Activated CD4-positive, CD25-positive, alpha-beta regulatory T cell treated with anti-CD3 and anti-CD28 coated beads, Interleukin-2, amount 50 U/mL, for 16 hours (primary cell): ENCODE measurements around the gene SCN1B.

Source experiments
- DNase-seq: peaks from one replicate; pipeline ENCODE4 v3.0.0-alpha.2; 2020; ENCODE audit warnings: low read depth, low spot score

The SCN1B gene

DNA sequence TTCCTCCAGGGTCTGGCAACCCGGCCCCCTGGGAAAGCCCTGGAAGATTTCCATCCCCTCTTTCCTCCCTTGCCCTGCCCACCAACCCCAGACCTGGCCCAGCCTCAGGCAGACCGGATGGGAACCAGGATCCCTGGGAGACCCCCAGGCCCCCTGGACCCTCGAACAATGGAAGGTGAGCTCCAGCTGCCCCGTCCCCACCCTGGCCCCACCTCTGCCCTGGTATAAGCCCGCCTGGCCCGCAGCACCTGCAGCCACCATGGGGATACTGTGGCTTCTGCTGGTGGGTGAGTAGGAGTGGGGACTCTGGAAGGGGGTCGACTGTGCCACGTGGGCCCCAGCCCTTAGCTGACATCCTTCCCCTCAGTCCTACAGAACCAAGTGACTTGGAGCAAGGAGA, 43.7 kb downstream of the SCN1B start:
- DNase-seq = no peak

DNA sequence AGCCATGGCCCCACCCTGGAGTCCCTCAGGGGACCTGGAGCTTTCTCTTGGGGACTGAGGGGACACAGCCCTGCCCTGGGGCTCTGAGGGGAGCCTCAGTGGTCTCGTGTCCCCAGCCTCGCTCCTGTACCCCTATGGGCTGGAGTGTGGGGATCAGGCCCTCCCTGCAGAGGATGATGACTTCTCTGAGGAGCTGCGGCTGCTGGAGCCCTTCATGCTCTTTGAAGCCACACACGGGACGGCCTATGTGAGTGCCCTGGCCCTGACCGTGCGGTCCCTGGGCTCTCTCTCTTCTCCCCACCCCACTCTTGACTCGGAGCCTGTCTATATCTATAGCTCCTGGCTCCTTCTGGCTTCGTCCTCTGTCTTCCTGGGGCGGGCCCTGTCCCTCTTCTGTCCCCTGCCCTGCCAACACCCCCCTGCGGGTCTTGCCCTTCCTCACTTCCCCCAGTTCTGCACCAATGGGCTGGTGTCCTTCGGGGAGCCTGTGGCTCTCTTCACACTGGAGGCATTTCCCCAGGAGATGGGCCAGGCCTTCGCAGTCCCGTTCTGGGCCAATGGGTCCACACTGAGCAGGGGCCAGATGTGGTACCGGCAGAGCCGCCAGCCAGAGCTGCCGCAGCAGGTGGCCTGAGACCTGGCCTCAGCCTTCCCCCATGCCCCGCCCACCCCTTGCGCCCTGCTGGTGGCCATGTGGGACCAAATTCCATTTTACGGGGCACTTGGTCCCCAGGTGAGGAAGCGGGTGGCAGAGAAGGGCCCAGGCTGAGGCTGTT, 44.3 kb downstream of the SCN1B start:
- DNase-seq = no peak

DNA sequence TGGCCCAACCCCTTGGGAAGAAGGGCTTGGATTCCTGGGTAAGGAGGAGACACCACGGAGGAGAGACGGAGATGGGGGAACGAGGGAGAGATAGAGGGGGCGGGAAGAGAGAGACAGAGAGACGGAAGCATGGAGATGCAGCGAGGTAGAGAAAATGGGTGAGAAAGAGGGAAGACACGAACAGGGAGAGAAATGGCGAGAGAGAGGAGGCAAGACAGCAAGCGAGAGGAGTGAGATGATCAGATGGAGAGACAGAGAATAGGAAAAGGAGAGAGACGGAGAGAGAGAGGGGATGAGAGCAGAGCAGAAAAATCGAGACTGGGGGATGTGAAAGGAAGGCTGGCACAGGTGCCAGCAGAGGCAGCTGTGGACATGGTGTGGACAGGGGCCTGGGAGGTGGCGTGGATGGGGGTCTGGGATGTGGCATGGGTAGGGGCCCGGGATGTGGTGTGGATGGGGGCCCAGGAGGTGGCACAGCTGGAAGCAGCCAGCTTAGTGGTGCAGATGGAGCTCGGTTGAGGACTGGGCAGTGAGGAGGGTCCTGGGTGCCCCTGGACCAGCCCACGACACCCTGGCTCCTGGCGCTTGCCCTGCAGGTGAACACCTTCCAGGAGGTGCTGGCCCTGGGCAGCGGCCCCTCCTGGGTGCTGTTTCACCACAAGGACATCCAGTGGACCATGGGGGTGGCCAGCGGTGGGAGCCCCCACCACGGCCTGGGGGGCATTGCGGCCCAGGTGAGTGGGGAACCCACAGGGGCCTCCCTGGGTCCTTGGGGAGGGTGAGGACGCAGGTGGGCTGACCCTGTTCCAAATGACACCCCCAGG, 45.1 kb downstream of the SCN1B start:
- no peak for DNase-seq

GRCh38 chr19:35076026-35076370, 45.7 kb downstream of the SCN1B start:
- DNase-seq = no peak

GRCh38 chr19:35076657-35077056, 46.4 kb downstream of the SCN1B start:
- no peak for DNase-seq

DNA sequence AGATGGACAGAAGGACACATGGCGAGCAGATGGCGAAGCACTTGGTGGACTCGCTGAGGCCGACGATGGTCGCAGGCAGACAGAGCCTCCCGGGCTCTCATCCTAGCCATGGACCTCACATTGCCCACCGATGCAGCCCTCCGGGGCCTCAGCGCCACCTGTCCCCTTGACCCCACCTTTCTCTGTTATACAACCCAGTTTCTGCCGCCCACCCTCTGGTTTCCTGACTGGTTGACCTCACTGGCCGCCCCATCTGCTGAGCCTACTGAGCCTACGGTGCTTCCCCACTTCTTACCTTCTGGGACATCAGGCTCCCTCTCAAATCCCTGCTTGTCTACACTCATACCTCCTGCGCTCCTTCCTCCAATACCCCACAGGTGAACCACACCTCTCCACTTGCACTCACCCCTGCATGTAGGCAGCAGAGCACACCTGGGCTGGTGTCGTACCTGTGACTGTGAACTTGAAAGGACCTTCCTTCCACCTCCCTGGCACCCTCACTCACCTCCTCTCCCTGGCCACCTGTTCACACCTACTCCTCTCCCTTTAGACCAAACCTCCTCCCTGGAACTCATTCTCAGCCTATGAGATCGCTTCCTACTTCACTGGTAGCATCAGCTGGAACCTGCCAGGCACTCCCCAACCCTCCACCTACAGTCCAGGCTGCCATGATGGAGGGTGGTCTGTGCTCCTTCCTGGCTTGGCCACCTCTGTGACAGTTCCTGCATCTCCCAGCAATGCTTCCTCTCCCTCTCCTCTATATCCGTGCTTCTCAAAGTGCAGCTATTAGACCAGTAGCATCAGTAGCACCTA, 47.3 kb downstream of the SCN1B start:
- DNase-seq = no peak

- DNase-seq = no peak
Observed at GRCh38 chr19:35079826-35080225, 49.6 kb downstream of the SCN1B start.

GRCh38 chr19:35080613-35081170, 50.4 kb downstream of the SCN1B start:
- no peak for DNase-seq

DNA sequence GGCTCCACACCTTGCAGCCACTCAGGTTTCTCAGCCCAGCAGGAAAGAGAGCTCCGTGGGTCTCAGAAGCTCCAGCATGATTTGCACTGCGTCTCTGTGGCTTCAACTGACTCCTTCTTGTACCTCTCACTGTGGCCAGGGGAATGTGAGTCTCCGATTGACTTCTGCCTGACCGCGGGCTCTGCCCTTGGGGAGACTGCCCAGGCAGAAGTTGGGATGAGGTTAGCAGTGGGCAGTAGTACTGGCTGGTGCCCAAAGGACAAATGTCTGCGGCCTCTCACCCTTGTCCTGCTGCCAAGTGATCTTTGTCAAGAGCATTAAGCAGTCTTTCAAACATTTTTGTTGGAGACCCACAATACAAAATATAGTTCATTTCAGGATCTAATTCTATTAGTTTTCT, 50.9 kb downstream of the SCN1B start:
- DNase-seq = no peak

DNA sequence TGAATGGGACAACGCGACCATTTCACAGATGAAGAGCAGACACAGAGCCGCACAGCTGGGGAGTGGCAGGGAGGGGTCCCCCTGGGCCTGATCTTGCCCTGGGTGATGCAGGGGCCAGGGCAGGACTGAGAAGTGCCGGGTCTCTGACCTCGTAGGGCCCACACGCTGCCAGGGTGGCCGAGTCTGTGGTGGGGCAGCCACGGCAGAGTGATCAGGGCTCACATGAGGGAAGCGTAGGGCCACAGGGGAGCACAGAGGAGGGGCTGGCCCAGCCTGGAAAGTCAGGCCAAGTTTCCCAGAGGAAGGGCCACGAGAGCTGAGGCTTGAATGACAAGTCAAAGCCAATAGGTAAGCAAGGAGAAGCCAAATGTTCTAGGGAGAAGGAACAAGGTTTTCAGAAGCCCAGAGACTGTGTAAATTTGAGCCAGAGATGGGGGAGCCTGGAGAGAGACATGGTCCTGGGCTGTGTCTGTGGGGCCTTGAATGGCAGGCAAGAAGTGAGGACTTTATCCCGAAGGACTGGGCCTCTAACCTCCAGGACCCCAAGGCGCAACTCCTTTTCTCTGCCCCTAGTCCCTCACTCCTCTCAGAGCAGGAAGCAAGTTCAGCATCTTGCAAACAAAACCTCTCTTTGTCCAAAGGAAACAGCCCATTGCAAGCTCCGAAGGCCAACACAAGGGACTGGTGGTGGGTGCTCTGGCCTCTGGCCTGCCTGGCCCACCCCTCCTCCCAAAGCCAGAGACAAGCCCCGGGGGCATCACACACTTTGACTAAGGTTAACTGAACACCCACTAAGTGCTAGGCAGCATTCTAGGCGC, 53.6 kb downstream of the SCN1B start:
- no peak for DNase-seq

DNA sequence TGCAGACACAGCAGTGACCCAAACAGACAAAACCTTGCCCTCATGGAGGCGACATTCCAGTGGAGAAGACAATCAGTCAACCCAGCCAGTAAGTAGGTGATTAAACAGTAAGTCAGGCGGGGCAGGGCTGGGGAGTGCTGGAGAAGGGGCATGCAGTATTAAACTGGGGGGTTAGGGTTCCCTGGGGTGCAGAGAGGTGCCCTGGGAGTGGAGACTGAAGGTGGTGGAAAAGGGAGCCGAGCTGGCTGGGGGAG, 54.2 kb downstream of the SCN1B start:
- no peak for DNase-seq

DNA sequence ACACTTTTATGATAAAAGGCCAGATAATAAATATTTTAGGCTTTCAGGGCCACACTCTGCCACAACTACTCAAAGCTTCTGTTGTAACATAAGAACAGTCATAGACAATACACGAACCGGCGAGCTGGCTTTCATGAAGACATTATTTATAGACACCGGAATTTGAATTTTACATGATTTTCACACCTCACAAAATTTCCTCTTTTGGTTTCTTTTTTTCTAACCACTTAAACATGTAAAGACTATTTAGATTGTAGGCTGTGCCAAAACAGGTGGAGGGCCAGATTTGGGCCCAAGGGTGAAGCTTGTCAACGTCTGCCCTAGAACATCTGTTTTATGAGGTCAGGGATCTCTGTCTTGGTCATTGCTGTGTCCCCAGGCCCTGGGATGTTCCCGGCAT, 55.7 kb downstream of the SCN1B start:
- no peak for DNase-seq

DNA sequence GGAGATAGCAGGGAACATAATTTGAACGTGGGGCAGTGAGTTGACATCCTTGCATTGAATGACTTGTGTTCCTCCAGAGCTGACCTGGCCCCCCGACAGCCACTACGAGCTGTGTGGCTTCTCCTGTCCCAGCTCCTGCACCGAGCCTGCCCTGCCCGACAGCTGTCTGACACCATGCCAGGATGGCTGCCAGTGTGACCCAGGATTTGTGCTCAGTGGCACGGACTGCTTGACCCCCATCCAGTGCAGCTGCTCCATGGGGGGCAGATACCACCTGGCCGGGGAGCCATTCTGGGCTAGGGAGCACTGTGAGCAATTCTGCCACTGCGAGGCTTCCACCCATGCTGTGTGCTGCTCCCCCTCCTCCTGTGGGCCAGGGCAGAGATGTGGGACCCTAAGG, 56.2 kb downstream of the SCN1B start:
- no peak for DNase-seq

DNA sequence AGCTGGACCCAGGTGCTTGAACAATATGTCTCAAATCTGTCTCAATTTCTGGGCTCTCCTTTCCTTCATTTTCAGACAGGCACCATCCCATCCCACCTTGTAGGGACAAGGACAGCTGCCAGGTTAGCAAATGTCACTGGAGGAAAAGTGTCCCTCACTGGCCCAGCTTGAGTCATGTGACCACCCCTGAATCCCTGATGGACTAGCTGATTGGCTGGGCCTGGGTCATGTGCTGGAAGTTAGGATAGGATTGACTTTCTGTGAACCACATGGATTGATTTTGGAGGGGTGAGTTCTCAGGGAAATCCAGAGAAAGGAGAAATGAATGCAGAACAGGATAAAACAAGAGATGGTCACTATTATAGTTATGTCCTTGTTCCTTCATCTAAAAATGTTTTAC, 57.1 kb downstream of the SCN1B start:
- DNase-seq = no peak

DNA sequence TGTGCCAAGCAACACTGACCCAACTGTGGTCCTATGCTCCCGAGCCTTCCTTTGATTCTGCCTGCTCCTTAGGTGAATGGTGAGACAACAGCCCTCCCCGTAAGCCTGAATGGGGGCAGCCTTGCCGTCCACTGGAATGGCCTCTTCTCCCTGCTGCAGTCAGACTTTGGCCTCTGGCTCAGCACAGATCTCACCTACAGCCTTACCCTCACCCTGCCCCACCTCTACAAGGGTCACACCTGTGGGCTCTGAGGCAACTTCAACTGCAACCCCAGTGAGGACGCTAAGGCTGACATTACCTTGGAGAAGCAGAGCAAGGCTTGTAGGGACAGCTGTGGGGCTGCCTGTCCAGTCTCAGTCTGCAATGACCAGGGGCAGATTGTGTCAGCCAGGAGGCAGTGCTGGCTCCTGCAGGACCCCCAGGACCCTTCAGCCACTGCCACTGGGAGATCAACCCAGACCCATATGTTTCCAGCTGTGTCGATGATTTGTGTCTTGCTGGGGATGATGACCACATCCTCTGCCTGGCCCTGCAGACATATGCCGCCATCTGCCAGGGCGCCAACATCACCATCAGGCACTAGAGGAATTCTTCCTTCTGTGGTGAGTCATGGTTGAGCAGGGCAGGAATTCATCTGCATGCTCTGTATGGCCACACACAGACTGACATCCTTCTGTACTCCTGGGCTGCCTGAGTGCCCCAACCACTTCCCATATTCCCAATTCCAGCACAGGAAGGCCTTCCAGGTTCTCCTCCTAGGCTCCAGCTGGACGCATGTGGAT, 58.1 kb downstream of the SCN1B start:
- DNase-seq = no peak

DNA sequence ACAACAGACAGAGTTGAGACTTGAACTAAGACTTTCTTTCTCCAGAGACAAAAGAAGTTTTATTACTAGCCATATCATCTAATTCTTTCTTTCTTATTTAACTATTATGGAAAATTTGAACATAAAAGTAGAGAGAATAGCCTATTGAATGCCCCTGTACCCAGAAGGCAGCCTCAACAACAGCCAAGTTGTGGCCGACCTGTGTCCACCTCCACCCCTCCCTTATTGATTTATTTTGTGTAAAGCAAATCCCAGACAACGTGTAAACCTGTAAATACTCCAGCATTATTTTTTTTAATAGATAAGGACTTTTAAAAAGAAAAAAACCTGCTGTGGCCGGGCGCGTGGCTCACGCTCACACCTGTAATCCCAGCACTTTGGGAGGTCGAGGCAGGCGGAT, 59.3 kb downstream of the SCN1B start:
- DNase-seq = no peak
